NCI-H2029 (cell line): ENCODE results near the gene SPRR2G.
"Not testable (repeated sequence)": the region's sequence is repeated elsewhere in the genome, so short reads cannot be mapped to it uniquely, and the experiment has no call there.

Source experiments
- DNase-seq: peaks from one replicate; lab custom pipeline; 2025; lab: John Stamatoyannopoulos, UW

Gene SPRR2G

DNA sequence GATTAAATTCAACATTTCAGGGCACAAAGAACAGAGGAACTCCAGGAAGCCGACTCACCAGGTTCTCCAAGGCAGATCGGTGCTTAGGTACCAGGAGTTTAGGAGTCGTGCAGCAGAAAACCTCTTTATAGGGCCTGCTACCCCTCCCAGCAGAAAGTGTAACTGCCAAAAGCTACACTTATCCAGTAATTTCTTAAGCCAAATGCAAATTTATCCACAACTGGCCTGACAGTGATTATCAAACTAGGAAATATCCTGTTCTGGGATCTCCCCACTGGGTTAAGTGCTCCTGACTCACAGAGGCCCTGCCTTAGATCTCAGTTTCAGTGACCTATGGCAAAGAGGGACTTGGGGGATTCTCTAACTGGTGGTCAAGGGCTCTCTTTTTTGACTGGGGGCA is 37.3 kb downstream of the SPRR2G start, which contains the start of gene SPRR2F:
Gene SPRR2F (minus strand): TSS at position 101 of the 400 bp plus-strand sequence. CDS start 783 bp downstream, outside the sequence.
- no peak for DNase-seq

DNA sequence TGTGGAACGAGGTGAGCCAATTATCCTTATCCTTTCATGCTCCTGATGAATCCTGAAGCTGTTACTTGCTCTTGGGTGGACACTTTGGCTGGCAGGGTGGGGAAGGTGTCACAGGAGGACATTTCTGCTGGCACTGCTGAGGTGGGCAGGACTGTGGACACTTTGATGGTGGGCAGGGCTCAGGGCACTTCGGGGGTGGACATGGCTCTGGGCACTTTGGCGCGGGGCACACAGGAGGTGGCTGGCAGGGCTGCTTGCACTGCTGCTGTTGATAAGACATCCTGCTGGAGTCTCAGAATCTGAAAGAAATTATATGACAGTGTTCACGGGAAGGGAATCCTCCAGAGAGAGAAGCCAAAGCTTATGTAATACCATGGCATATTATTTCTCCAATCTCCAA is 38.2 kb downstream of the SPRR2G start:
- DNase-seq, result not testable (repeated sequence)

DNA sequence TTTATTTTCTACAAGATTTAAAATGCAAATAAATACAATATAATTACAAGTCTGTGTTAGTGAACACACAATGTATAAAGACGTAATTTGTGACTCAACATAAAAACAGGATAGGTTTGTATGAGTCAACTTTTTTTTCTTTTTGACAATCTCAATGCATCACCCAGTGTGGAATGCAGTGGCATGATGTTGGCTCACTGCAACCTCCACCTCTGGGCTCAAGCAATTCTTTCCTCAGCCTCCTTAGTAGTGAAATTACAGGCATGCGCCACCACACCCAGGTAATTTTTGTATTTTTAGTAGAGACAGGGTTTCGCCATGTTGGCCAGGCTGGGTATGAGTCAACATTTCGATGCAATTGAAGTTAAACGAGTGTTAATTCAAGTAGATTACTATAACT is 50.4 kb downstream of the SPRR2G start:
- DNase-seq, result no peak
